Stimulated activated CD8-positive, alpha-beta memory T cell treated with anti-CD3 and anti-CD28 coated beads, Interleukin-4, amount 100 ng/mL, for 1 hour (primary cell): Measurements from ENCODE around the gene ZNF747.

ENCODE experiments used
- DNase-seq, 2 donors: peaks; one replicate each; pipeline ENCODE4 v3.0.0-alpha.2; 2020; ENCODE audit warnings: low read depth in 2 of 2, low spot score in 1 of 2

ZNF747 gene

DNA sequence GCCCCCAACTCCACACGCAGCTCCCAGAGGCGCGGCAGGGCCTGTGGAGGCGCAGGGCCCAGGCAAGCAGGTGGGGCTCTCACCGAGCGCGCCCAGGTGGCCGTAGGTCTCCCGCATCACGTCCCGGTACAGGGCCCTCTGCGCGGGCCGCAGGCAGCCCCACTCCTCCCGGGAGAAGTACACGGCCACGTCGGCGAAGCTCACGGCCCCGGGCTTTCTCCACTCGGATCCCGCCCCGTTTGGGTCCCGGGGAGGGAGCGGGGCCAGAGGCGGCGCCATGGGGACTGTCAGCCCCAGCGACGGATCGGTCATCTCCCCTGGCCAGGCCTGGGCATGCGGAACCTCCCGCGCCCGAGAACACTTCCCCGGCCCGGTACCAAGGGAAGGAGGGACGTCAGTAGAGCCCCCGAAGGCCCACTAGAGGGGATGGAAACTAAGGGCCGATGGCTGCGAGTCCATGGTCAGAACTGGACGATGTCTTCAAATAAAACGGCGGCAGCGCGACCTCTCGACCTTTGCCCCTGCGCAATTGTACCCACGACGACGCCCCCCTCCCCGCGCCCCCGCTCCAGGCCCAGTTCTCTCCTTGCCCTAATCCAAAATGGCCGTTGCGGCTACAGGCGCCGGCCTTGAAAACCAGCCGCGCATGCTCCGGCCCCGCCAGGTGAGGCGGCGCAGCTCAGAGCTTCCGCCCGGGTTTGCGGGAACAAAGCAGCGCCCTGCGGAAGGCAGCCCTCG, at the start of gene ZNF747:
Gene ZNF747, minus strand, starts transcription at position 491 of the 738 bp plus-strand sequence. Its CDS starts 179 bp downstream, at position 312.
- peak; percentile 71 to 85 for DNase-seq

DNA sequence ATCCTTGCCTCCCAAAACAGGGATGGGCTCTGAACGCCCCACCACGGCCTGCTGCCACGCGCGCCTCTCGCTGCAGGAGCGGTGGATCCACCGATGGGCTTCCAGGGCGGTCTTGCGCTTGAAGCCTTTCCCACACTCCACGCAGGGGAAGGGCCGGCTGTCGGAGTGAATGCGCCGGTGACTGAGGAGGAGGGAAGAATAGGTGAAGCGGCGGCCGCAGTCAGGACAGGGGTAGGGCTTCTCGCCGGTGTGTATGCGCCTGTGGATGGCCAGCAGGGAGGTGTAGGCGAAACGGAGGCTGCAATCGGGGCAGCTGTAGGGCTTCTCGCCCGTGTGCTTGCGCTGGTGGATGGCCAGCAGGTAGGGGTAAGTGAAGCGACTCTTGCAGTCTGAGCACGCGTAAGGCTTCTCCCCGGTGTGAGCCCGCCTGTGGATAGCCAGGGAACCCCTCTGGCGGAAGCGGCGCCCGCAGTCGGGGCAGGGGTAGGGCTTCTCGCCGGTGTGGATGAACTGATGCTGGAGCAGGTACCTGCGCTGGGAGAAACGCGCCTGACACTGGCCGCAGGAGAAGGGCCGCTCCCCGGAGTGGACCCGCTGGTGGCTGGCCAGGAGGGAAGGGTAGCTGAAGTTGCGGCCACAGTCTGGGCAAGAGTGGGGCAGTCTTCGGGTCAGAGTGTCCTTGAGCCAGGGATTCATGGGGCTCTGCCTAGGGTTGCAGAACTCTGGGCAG, 48.1 kb upstream of the ZNF747 start:
- DNase-seq: no peak

DNA sequence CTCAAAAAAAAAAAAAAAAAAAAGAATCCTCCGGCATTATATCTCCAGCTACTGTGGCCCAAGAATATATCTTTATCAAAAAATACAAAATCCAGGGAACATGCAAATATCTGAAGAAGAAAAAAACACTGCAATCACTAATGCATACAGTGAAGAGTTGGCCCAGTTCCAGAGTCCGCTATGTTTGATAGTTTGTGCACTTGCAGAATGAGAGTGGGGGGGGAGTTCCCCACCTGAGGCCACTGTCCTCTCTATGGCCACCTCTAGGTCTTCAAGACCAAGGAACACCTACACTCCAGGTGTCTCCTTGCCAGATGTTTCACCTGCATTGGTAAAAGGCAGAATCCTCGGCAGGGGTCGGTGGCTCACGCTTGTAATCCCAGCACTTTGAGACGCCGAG, 46.8 kb upstream of the ZNF747 start:
- no peak for DNase-seq

DNA sequence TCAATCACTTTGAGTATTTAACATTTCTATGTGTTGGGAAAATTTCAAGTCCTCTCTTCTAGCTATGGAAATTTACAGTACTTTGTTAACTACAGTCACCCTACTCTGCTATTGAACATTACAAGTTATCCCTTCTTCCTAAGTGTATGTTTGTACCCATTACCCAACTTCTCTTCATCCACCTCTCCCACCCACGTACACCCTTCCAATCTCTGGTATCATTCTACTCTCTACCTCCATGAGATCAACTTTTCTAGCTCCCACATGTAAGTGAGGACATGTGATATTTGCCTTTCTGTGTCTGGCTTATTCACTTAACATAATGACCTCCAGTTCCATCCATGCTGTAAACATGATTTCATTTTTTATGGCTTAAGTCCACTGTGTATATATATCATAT, 40.0 kb upstream of the ZNF747 start:
- no peak for DNase-seq

DNA sequence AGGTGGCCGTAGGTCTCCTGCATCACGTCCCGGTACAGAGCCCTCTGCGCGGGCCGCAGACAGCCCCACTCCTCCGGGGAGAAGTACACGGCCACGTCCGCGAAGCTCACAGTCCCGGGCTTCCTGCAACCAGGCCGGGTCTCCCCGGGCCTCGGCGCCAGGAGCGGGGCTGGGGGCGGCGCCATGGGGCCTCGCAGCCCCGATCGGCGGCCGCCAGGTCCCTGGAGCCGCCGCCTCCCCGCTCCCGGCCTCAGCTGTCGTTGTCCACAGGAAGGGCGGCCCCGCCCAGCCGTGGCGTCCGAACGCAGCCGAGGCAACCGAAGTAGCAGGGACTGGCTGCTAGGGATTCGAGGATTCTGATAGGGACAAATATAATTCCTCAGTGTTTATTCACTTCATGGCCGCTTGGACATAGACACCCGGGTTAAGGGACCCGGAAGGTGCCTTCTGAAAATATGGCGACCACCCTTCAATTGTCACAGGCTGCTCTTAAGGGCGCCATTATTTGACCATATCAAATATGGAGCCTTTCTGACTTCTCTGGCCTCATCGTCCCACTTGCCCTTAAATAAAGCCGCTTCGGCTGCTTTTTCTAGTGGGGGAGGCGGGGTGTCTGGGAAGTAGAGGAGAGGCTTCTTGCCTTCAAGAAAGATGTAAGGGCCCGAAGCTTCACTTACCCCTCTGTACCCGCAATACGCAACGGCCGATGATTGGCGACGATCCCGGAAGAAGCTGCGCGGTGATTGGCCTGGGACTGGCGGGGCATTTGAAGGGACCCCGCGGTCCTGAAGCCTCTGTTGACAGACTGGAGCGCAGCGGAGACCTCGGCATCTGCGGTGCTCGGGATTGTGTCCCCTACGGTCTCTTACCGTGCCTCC, 37.0 kb upstream of the ZNF747 start, which contains the start of gene ZNF688:
Gene ZNF688, minus strand, starts transcription at position 270 of the 878 bp plus-strand sequence. Its CDS starts 85 bp downstream, at position 185.
- DNase-seq: peak; percentile 76 to 87

DNA sequence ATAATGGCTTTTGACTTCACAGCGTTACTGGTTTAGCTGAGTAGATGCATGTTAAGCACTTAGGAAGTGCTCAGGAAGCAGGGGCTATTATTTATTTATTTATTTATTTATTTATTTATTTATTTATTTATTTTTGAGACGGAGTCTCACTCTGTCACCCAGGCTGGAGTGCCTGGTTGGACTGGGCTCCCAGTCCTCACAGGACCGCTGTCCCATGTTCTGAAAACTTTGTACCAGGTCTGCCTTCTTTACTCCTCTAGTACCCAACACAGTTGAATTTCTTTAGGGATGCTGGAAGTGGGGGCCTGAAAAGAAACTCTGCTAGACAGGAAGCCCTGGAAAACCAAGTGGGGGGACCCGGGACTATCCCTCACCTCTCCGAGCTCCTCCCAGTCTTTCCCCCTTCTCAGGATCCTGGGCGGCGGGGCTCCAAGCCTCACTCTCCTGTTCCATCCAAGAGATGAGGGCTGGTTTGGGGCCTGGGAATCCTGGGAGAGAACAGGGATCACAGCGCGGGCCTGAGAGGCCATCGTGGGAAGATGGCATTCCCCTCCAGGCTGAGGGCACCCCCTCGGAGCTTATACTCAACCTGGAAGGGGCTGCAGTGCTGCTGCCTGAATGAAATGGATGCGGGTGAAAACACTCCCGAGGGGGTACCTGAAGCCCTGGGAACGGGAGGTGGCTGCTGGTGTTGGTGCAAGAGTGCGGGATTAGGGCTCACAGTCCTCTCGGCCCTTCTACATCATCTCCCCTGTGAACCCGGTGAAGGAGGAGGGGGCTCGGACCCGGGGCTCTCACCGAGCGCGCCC, 36.2 kb upstream of the ZNF747 start:
- no peak for DNase-seq

DNA sequence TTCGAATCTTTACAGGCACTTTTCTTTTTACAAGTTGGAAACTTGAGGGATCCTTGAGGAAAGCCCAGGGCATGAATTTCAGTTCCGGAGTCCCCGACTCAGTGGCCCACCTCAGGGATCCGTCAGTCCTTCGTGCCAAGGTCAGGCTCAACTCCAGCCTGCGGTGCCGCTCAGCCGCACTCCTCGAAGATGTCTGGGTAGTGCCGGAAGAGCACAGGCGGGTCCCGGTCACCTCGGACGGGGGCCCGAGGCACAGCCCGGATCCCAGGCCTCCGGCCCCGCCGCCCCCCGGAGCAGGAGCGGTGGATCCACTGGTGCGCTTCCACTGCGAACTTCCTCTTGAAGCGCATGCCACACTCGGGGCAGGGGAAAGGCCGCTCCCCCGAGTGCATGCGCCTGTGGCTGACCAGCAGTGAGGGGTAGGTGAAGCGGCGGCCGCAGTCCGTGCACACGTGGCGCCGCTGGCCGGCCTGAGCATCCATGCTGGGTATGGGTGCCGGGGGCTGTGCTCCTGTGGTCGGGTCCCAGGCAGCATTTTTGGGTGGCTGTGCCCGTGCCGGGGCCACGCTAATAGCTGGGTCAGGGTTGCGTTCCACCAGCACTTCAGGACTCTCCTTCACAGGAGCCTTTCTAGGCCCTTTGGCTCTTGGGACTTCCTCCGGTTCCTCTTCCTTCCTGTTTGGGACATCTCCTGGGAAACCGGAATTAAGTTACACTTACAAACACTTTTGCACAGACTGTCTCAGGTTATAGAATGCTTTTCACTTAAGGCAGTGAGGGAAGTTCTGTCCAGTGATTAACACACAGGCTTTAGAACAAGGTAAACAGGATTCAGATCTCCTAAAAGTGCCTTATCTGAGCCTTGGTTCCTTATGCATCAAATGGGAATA, 35.3 kb upstream of the ZNF747 start:
- no peak for DNase-seq

DNA sequence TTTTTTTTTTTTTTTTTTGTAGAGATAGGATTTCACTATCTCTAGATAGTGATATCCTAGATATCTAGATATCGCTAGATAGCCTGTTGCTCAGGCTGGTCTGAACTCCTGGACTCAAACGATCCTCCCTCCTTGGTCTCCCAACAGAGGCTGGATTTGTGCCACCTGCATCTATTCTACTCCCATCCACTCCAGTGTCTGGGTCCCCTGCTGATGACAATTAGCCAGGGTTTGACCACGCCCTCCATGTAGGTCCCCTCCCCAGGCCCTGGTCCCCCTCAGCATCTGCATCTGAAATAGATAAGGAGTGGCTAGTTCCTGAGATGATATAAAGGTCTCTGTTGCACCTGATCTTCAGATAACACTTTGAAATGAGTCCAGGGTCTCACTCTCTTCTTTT, 34.6 kb upstream of the ZNF747 start:
- no peak for DNase-seq

DNA sequence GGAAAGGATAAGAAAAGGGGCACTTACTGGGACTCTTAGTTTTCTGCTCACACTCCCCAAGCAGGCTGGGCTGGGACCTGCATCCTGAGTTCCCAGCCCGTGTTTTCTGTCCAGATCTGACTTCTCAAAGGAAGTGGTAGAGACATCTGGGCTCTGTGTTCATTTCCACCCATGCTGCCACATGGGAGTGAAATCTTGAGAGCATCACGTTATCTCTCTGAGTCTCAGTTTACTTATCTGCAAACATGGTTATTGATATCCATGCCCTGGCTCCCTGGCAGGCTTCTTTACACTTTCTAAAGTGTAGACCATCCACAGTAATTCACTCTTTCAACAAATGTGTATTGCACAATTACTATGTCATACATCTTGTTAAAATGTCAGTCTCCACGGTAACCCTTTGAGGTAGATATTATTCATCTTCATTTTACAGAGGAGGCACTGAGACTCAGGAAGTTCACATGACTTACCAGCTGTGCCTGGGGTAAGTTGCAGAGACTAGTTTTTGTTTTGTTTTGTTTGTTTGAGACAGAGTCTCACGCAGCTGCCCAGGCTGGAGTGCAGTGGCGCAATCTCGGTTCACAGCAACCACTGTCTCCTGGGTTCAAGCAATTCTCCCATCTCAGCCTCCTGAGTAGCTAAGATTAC, 33.5 kb upstream of the ZNF747 start:
- DNase-seq: no peak

DNA sequence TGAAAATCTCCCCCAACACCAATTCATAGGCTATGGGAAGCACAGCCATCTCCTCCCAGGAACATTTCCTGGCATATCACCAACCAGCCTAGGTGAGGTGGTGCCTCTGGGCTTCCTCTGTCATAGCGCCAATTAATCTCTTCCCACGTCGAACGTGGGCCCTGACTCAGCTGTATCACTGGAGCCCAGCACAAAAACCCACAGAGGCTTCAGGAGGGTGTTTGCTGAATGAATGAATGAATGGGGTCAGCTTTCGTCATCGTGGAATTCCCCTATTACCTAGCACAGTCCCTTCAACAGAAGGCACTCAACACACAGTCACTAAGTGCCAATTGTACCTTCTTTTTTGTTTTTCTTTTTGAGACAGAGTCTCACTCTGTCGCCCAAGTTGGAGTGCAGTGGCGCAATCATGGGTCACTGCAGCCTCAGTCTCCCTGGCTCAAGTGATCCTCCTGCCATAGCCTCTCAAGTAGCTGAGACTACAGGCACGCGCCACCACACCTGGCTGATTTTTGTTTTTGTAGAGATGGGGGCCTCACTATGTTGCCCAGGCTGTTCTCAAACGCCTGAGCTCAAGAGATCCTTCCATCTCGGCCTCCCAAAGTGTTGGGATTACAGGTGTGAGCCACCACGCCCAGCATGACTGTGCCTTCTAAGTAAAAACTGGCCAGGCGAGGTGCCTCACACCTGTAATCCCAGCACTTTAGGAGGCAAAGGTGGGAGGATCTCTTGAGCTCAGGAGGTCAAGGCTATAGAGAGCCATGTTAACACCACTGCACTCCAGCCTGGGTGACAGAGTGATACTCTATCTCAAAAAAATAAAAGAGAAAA, 32.7 kb upstream of the ZNF747 start:
- no peak for DNase-seq

DNA sequence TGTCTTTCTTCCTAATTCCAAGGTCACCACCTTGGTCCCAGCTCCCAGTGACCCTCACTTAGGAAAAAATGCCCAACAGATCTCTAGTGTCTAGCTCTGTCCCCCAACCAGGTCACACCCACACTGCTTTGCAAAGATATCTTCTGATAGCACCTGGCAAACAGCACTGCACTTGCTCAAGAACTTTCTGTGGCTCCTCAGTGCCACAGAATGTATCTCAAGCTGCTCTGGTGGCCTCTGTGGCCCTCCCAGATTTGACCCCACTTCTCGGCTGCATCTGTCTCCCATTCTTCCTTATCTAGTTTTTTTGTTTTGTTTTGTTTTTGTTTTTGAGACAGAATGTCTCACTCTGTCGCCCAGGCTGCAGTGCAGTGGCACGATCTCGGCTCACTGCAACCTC, 31.9 kb upstream of the ZNF747 start:
- DNase-seq: no peak

DNA sequence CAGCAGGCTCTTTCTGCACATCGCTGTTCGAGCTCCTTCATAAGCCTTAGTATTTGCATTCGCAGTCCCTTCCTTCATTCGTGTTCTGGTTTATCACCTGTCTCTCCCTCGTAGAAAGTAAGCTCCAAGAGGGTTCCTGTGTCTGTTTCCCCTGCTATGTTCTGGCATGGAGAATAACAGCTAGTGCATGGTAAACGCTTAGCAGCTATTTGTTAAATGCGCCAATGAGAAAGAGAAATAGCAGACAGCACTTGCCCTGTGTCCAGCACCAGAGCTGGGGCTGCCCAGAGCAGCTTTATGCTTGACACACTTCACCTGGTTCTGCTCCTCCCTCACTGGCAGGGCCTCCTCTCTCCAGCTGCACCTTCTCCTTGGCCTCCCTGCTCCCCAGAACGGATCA, 31.3 kb upstream of the ZNF747 start:
- no peak for DNase-seq

DNA sequence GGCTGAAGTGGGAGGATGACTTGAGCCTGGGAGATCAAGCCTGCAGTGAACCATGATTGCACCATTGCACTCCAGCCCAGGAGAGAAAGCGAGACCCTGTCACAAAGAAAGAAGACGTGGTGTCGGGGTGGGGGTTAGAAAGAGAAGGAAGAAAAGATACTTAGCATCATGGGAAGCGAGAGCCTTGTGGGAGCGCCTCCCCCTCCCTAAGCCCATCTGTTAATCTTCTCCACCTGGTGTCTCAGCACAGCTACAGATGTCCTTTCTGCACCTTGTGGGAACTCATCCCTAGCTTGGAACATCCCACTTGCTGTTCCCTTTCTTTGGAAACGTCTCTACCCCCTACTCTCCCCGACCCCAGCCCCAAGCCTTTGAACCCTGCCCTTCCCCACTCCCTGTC, 30.9 kb upstream of the ZNF747 start:
- DNase-seq: no peak

DNA sequence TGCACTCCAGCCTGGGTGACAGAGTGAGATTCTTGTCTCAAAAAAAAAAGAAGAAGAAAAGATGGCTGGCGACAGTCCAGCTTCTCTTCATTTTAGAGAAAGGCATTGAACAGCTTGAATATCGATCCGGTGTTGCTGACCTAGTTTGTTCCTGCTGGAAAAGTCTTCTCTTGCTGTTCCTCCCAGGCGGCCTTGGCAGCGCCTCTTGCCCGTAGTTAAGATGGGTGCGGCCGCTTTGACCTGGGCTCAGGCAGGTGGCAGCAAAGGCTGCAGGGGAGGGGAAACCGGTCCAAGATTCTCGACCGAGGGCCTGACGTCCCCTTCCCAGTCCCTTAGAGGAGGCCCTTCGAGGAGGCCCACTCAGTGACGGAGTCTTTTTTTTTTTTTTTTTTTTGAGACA, 27.4 kb upstream of the ZNF747 start:
- no peak for DNase-seq

DNA sequence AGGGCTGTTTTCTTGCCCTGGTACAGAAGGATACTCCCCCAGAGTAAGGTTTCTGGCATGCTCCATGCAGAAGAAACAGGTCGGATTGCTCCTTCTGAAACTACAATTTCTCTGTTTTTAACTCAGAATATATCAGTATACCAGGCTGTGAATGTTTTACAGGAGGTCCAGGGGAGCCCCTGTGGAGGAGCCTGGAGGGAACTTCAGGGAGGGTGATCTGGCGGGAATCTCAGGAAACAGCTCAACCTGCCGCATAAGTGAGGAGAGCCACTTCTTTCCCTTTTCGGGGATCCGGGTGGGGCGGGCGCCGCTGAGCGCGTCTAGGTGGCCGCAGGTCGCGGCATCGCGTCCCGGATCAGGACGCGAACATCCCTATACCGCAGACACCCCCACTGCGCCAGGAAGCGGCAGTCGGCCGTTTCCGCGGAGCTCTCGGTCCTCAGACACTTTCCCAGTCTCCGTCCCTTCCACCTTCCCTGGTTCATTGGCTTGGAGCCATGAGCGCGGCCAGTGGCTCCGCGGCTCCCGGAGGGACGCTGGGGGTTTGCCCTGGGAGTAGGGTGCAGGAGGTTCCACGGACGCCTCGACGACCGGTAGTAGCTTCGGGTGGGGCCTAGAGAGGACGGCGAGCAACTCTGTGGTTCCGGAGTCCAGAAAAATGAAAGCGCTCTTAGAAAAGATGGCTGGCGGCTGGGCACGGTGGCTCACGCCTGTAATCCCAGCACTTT, 26.6 kb upstream of the ZNF747 start:
- no peak for DNase-seq

DNA sequence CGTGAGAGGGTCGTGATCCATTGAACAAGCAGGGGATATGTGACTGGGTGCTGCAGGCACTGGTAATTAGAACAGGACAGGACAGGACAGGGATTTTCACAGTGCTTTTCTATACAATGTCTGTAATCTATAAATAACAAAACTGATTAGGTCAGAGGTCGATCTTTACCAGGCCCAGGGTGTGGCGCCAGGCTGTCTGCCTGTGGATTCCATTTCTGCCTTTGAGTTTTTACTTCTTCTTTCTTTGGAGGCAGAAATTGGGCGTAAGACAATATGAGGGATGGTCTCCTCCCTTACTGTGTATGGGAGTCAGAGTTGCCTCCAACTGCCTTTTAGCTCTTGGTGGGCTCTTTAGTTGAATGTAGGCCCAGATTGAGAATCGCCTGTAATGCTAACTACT, 25.0 kb upstream of the ZNF747 start:
- no peak for DNase-seq

DNA sequence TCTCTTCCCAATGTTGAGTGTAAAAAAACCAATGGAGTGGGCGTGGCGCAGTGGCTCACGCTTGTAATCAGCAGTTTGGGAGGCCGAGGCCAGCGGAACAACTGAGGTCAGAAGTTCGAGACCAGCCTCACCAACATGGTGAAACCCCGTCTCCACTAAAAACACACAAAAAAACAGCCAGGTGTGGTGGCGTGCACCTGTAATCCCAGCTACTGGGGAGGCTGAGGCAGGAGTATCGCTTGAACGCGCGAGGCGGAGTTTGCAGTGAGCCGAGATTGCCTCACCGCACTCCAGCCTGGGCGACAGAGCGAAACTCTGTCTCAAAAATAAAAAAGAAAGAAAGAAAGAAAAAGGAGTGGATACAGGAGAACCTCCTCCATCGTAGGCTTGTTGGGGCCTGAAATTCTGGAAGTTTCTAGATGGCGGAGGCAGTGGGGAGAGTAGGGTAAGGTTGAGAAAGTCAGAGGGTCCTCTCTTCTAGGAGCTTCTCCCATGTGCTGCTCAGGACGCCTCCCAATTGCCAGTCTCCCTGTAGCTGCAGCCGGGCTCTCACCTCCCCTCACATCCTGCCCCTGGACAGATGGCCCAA, 24.2 kb upstream of the ZNF747 start:
- no peak for DNase-seq
